CD14-positive monocyte (primary cell): Measurements from ENCODE around the gene DZANK1. TPM values are rescaled to one million over a fixed set of nuclear protein-coding genes. Genes with fewer than 3 reads are reported as not detected.

Source experiments
- DNase-seq, 3 donors: peaks; one replicate each; pipeline ENCODE4 v3.0.0-alpha.2; 2011 to 2022
- H2AFZ ChIP-seq: 2 replicates; pipeline ENCODE4 v1.6.0; 2012; ENCODE audit warnings: mild to moderate bottlenecking, low read depth, low read length, inconsistent platforms; ENCODE audit not compliant: insufficient read depth, poor library complexity, severe bottlenecking
- H3K27ac ChIP-seq, 2 donors: 1 replicate in 1 of 2; 2 replicates in 1 of 2; pipeline ENCODE4 v1.5.1; 2012 to 2013; ENCODE audit warnings: low read length in 2 of 2, control low read depth in 1 of 2, inconsistent platforms in 1 of 2, low read depth in 1 of 2, mild to moderate bottlenecking in 1 of 2
- H3K27me3 ChIP-seq, 2 donors: one replicate each; pipeline versions ENCODE4 v1.6.0 to v1.6.1; 2011 to 2013; ENCODE audit warnings: low read length in 2 of 2; ENCODE audit not compliant: control insufficient read depth in 2 of 2, insufficient read depth in 2 of 2
- H3K36me3 ChIP-seq, 2 donors: replicated peaks in 1 of 2; 1 replicate in 1 of 2; 2 replicates in 1 of 2; pipeline versions ENCODE4 v1.5.1 to v1.6.1; 2012 to 2013; ENCODE audit warnings: low read length in 2 of 2, control low read depth in 1 of 2, inconsistent platforms in 1 of 2, mild to moderate bottlenecking in 1 of 2; ENCODE audit not compliant: insufficient read depth in 2 of 2, control insufficient read depth in 1 of 2
- H3K4me1 ChIP-seq, 2 donors: 1 replicate in 1 of 2; 2 replicates in 1 of 2; pipeline versions ENCODE4 v1.5.1 to v1.6.1; 2012 to 2013; ENCODE audit warnings: low read length in 2 of 2, control low read depth in 1 of 2, inconsistent platforms in 1 of 2, mild to moderate bottlenecking in 1 of 2, moderate library complexity in 1 of 2; ENCODE audit not compliant: insufficient read depth in 2 of 2, control insufficient read depth in 1 of 2
- H3K4me2 ChIP-seq: replicated peaks from 2 replicates; pipeline ENCODE3; 2012; ENCODE audit warnings: low read length, moderate library complexity, mild to moderate bottlenecking; ENCODE audit not compliant: poor library complexity, severe bottlenecking; ENCODE audit errors: extremely low read depth
- H3K4me3 ChIP-seq, 3 experiments: fragments of 200-600 bp in 1 of 3; sonication (generic) in 1 of 3; replicated peaks in 1 of 3; 1 replicate in 2 of 3; 2 replicates in 1 of 3; pipeline ENCODE4 v1.5.1; 2011 to 2013; ENCODE audit warnings: low read length in 3 of 3, mild to moderate bottlenecking in 3 of 3, control low read depth in 2 of 3, low read depth in 2 of 3, inconsistent platforms in 1 of 3, moderate library complexity in 1 of 3
- H3K79me2 ChIP-seq: 2 replicates; pipeline ENCODE4 v1.6.0; 2012; ENCODE audit warnings: mild to moderate bottlenecking, control low read depth, inconsistent platforms, low read length, moderate library complexity; ENCODE audit not compliant: insufficient read depth
- H3K9ac ChIP-seq: 2 replicates; pipeline ENCODE4 v1.6.0; 2017; ENCODE audit warnings: low read length, mild to moderate bottlenecking; ENCODE audit not compliant: insufficient read depth, poor library complexity, severe bottlenecking
- H3K9me3 ChIP-seq, 2 donors: replicated peaks in 1 of 2; 1 replicate in 1 of 2; 2 replicates in 1 of 2; pipeline versions ENCODE4 v1.5.1 to v1.6.1; 2012 to 2013; ENCODE audit warnings: low read length in 2 of 2, control low read depth in 1 of 2; ENCODE audit not compliant: control insufficient read depth in 1 of 2, insufficient read depth in 1 of 2
- H4K20me1 ChIP-seq: 2 replicates; pipeline ENCODE4 v1.6.0; 2012; ENCODE audit warnings: mild to moderate bottlenecking, low read length, control low read depth, moderate library complexity; ENCODE audit not compliant: insufficient read depth
- H3K27ac Mint-ChIP-seq, 7 donors: one replicate each; pipeline ENCODE4 v1.8.0; 2020; ENCODE audit warnings: mild to moderate bottlenecking in 7 of 7, mixed read lengths in 7 of 7, moderate library complexity in 6 of 7, inconsistent platforms in 2 of 7
- H3K27me3 Mint-ChIP-seq, 3 donors: one replicate each; pipeline ENCODE4 v1.8.0; 2021 to 2022; ENCODE audit warnings: low read depth in 3 of 3, mild to moderate bottlenecking in 3 of 3, mixed read lengths in 3 of 3, moderate library complexity in 3 of 3, inconsistent platforms in 1 of 3
- H3K36me3 Mint-ChIP-seq, 2 donors: one replicate each; pipeline ENCODE4 v1.8.0; 2020; ENCODE audit warnings: mixed read lengths in 2 of 2, inconsistent platforms in 1 of 2, mild to moderate bottlenecking in 1 of 2
- H3K4me1 Mint-ChIP-seq: one replicate; pipeline ENCODE4 v1.8.0; 2020; ENCODE audit warnings: mild to moderate bottlenecking, mixed read lengths
- H3K4me3 Mint-ChIP-seq, 2 donors: one replicate each; pipeline ENCODE4 v1.8.0; 2020; ENCODE audit warnings: mild to moderate bottlenecking in 2 of 2, mixed read lengths in 2 of 2, moderate library complexity in 1 of 2
- H3K9me3 Mint-ChIP-seq, 7 donors: one replicate each; pipeline ENCODE4 v1.8.0; 2020 to 2022; ENCODE audit warnings: mixed read lengths in 7 of 7, mild to moderate bottlenecking in 6 of 7, moderate library complexity in 6 of 7, inconsistent platforms in 2 of 7
- WGBS: methylation state at CpG from one replicate; pipeline ENCODE4 v1.1.5; 2013; ENCODE audit warnings: missing lambda C conversion rate; ENCODE audit not compliant: insufficient coverage; 5-methylcytosine and 5-hydroxymethylcytosine counted together
- intact Hi-C, 2 donors: fragments of 100-400 bp; cut with micrococcal nuclease; formaldehyde crosslinking; loops; one replicate each; pipeline versions ENCODE4 v1.15.0 to v1.15.1; 2023
- polyA plus RNA-seq, 3 donors: library from polyadenylated mRNA; depleted of rRNA in 1 of 3; unstranded in 2 of 3; stranded (reverse) in 1 of 3; fragments of 300-500 nt in 2 of 3; fragments of >200 nt in 1 of 3; fragmentation: Illumina TruSeq in 2 of 3; gene quantifications; 1 replicate in 2 of 3; 2 replicates in 1 of 3; pipeline ENCODE4 v1.2.3, GENCODE V29; 2012 to 2021
- TF ChIP-seq, protein P1 (sequence below): fragments of 200-600 bp; IDR thresholded peaks from one replicate; pipeline ENCODE4 v1.8.0; 2022; ENCODE audit warnings: antibody characterized with exemption, mild to moderate bottlenecking

DZANK1 gene
- polyA plus RNA-seq, 3 donors, result 0.17 to 1.3 (median 0.69) TPM

- Histone ChIP-seq H3K4me1 (peaks cover 35 to 45% of the 10 kb centered on the region in 2 donors), H2AFZ (peak overlapping the region; percentile 42), H3K9me3 (peaks cover 9 to 16% of the 10 kb centered on the region in 2 donors), H3K9ac (peak overlapping the region; percentile 19), H3K36me3 (peaks cover 0 to 10% of the 10 kb centered on the region in 2 donors), H4K20me1 (no peaks in the 10 kb centered on the region), H3K27ac (peak overlapping the region in 1 of 2 donors; percentile 49), H3K27me3 (no peaks in the 10 kb centered on the region), H3K4me3 (peak overlapping the region in 1 of 3 experiments; percentile 3), H3K4me2 (peak overlapping the region; percentile 43), H3K79me2 (no peaks in the 10 kb centered on the region)
- DNase-seq, result no peak
- H3K9me3 Mint-ChIP-seq, result peaks cover 5 to 16% (median 11%) of the 10 kb centered on the region in 7 donors
- peaks cover 15 to 21% of the 10 kb centered on the region in 2 donors for H3K36me3 Mint-ChIP-seq
- WGBS, result no CpG with 5 or more reads among the region's 4 CpGs
- H3K27ac Mint-ChIP-seq, result peak overlapping the region in 3 of 7 donors; percentile 31 to 72 (median 63)
- peak overlapping the region in 1 of 2 donors; percentile 72 for H3K4me3 Mint-ChIP-seq
- peaks cover 0 to 2% (median 0%) of the 10 kb centered on the region in 3 donors for H3K27me3 Mint-ChIP-seq
- intact Hi-C loops, result no loop called here
- TF ChIP-seq, protein P1, sequence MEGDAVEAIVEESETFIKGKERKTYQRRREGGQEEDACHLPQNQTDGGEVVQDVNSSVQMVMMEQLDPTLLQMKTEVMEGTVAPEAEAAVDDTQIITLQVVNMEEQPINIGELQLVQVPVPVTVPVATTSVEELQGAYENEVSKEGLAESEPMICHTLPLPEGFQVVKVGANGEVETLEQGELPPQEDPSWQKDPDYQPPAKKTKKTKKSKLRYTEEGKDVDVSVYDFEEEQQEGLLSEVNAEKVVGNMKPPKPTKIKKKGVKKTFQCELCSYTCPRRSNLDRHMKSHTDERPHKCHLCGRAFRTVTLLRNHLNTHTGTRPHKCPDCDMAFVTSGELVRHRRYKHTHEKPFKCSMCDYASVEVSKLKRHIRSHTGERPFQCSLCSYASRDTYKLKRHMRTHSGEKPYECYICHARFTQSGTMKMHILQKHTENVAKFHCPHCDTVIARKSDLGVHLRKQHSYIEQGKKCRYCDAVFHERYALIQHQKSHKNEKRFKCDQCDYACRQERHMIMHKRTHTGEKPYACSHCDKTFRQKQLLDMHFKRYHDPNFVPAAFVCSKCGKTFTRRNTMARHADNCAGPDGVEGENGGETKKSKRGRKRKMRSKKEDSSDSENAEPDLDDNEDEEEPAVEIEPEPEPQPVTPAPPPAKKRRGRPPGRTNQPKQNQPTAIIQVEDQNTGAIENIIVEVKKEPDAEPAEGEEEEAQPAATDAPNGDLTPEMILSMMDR, result no peak
- peaks cover 61% of the 10 kb centered on the region for H3K4me1 Mint-ChIP-seq
Measured at GRCh38 chr20:18397030-18397429, 69.8 kb downstream of the DZANK1 start.

DNA sequence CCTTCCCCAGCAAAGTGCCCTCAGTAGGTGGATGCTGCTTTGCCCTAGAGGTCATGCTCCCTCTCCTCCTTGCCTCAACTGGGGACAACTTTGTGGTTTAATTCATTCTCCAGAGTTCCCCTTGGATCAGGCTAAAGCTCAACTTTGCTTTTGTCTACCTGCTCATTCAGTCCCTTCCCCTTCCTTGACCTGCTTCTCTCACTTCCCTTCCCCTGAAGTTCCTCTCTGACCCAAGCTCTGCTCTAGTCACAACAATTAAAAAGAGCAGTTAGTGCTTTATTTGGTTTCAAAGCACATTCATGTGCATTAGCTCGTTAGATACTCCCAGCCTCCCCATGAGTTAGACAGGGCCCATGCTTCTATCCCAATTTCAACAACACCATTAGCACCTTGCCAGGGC lies 71.3 kb downstream of the DZANK1 start:
- Mint-ChIP-seq H3K4me1 (peaks cover 61% of the 10 kb centered on the region), H3K36me3 (peaks cover 5 to 11% of the 10 kb centered on the region in 2 donors), H3K9me3 (peaks cover 0 to 2% (median 0%) of the 10 kb centered on the region in 7 donors), H3K27me3 (peaks cover 0 to 2% (median 0%) of the 10 kb centered on the region in 3 donors), H3K4me3 (peak overlapping the region in 1 of 2 donors; percentile 57), H3K27ac (peak overlapping the region in 4 of 7 donors; percentile 58 to 80 (median 74))
- peak overlapping the region in 1 of 2 donors; percentile 49 for H3K27ac ChIP-seq
- DNase-seq, result peak; percentile 20 to 37 (median 34)
- peaks cover 35 to 45% of the 10 kb centered on the region in 2 donors for H3K4me1 ChIP-seq
- no peaks in the 10 kb centered on the region for H3K79me2 ChIP-seq
- H3K27me3 ChIP-seq, result no peaks in the 10 kb centered on the region
- intact Hi-C loops, result no loop called here
- no peaks in the 10 kb centered on the region for H4K20me1 ChIP-seq
- no peak overlapping the region for H3K9ac ChIP-seq
- WGBS, result 0% methylated on average over 1 of the region's 1 CpG
- no peak overlapping the region for H3K4me2 ChIP-seq
- peaks cover 0 to 4% of the 10 kb centered on the region in 2 donors for H3K9me3 ChIP-seq
- H3K36me3 ChIP-seq, result peaks cover 0 to 5% of the 10 kb centered on the region in 2 donors
- H2AFZ ChIP-seq, result no peak overlapping the region
- TF ChIP-seq, protein P1, result no peak
- no peak overlapping the region for H3K4me3 ChIP-seq
